G401.6 (cell line): ENCODE results near the gene MRPL50.

Experiments
- FAIRE-seq: peaks from 2 replicates; lab custom pipeline; 2012; peaks lifted over from hg19 to GRCh38; lab: Jason Lieb, UNC

The MRPL50 gene

DNA sequence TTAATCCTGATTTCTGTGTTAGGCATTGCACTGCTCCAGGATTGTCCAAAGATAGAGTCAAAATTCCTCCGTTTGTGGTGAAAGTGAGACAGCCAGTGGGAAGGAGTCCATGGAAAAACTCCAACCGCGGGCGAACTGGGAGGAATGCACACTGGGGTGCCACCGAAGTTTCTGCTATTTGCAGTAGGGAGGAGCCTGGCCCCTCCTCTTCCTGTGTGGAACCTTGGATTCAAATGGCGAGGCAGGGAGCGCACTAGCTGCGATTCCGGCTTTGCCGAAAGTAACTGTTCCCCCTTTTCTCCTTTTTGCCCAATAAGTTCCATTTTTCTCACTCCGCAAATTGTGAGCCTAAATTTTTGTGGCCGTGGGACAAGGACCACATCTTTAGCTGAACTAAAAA is 22.9 kb downstream of the MRPL50 start:
- no peak for FAIRE-seq

DNA sequence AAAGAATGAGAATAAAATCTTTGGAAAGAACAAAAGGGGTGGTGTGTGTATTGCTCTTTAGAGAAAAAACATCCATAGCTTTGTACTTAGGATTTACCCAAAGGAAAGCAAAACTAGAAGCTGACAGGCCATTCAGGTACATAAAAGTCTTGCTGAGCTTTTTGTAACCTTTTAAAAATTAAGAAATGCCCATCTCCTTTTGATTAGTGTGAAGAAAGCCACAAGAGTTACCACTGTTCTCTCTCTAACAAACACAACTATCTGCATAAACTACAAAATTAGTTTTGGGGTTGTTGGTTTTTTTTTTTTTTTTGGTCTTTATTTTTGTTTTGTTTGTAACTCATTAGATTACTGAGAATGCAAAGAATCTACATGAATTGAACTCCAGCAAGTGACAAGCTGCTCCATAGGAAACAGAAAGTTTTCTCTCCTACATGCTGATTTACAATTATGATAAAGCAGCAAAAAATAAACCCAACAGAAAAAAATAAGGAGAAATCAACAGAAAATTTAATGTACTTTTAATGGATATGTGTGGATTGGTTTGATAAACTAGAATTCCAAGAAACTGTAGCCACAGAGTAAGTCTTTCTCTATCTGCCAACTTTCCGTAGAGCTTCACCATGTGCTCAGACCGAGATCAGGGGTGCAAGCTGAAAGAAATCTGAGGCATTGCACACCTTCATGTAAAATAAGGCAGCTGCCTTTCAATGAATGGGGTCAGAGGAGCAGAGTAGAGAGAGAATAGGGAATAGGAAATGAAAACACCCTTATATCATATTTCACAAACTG is 25.9 kb downstream of the MRPL50 start:
- FAIRE-seq, result no peak

DNA sequence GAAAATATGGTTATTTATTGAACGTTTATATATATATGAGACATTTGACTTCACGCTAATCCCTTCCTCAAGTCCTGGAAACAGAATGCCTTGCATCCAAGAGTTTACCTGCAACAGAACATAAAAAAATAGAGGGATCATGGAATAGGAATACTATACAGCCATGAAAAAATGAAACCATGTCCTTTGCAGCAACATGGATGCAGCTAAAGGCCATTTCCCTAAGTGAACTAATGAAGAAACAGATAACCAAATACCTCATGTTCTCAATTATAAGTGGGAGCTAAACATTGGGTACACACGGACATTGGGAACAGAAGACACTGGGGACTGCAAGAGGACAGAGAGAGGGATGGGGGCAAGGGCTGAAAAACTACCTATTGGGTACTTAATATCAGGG is 26.6 kb downstream of the MRPL50 start:
- no peak for FAIRE-seq

DNA sequence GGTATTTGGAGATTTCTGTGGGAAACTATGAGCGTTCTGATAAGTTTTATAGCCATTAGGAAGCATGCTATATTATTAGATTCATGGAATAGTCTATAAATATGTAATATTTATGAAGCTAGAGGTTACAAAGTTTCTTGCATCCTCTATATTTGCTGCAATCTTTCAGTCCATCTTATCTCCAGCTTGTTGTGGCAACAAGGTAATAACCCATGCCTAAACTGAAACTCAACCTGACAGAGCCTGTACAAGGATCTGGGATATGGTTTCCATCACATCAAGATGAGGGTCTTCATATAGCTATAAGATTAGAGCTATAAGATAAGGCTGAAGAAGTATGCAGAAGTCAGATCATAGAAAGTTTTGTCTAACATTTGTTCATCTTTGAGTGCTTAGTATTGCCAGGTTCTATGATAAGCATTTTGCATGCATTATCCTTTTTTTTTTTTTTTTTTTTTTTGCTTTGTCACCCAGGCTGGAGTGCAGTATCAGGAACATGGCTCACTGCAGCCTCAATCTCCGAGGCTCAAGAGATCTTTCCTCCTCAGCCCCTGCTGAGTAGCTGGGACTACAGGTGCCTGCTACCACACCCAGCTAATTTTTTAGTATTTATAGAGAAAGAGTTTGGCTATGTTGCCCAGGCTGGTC is 28.4 kb downstream of the MRPL50 start:
- no peak for FAIRE-seq

DNA sequence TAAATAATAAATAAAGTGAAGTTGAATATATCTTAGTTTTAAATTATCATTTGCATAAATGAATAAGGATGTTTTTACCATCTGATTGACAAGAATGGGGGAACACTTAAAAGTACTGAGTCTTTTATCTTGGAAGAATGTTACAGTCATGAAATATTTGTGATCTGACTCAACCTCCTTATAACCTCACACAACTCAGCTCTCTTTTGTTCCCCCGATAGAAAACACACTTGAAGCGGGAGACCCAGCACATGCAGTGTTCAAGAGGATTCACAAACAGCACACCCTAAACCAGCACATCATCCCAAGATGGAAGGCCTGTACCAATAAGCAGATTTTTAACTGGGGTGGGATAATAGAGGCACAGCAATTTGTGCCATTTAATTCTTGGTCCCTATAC is 29.1 kb downstream of the MRPL50 start:
- no peak for FAIRE-seq

DNA sequence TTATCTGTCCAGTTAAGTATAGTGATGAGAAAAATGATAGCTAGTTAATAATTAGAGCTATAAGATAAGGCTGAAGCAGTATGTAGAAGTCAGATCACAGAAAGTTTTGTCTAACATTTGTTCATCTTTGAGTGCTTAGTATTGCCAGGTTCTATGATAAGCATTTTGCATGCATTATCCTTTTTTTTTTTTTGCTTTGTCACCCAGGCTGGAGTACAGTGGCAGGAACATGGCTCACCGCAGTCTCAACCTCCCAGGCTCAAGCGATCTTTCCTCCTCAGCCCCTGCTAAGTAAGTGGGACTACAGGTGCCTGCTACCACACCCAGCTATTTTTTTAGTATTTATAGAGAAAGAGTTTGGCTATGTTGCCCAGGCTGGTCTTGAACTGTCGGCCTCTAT is 31.1 kb downstream of the MRPL50 start:
- no peak for FAIRE-seq

DNA sequence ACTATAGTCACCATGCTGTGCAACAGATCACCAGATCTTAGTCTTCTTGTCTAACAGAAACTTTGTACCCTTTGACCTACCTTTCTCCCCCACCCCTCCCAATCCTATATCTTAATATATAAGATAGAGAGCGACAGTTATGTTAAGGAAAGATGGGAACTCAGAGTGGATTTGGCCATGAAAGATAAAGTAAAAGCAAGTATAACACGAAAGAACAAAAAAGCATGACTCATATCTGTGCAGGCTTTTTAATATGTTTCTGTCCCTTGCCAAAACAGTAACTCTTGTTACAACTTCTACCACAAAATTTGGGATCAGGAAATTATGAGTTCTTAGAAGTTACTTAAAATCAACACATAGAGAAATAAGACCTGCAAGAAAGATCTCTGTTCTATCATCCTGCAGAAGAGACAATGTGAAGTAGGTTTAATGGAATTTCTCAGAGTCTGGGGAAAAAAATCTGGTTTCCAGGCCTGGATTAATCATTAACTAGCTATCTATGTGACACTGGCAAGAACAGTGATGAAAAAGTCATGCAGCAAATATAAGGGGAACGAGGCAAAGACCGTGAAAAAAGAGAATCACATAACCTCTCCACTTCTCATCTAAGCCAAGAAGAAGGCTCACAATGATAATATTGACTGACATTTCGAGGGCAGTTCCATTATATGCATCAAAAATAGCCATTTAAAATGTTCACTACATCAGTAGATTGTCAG is 32.2 kb downstream of the MRPL50 start:
- no peak for FAIRE-seq

DNA sequence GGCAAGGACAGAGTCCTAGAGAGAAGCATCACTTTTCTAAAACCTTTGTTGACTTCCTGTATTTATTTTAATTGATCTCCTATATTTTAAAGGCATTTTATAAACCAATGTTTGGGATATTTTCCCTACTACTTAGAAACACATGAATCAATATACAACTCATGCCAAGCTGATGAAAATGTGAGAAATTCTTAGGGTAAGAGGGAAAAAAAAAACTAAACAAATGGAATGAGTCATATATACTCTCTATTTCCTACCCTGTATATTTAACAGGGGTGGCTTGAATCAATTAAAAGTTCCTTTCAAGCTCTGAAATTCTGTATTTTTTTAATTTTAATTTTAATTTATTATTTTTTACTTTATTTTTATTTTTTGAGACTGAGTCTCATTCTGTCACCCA is 33.2 kb downstream of the MRPL50 start:
- FAIRE-seq, result no peak

DNA sequence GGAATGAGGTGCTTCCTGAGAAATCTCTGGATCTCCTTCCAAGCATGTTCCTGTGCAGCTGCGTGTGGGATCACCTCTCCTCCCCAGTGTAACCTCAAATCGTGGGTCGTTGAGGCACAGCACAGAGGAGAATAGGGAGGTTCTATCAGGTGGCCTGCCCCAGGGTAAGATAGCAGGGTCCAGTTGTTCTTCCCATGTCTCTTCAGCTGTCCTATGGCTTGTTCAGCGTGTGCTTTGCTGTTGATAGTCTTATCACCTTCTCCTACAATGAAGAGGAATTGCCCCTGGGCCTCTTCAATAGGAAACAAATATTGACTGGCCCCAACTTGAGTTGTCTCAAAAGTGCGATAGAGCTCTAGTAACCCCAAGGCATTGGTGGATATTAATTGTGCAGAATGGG is 36.0 kb downstream of the MRPL50 start:
- FAIRE-seq, result no peak

DNA sequence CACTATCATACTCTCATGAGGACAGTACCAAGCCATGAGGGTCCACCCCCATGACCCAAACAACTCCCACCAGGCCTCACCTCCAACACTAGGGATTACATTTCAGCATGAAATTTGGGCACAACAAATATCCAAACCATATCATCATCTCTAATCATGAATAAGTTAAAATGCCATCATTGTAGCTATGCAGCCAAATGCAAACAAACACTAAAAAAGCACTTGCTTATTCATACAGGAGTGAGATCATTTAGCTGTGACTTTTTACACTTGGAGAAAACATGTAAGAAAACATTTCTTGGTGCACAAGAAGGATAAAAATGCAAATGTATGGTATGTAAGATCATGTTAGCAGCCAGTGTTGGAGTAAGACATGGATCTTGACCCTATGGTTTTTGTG is 37.8 kb downstream of the MRPL50 start:
- no peak for FAIRE-seq

DNA sequence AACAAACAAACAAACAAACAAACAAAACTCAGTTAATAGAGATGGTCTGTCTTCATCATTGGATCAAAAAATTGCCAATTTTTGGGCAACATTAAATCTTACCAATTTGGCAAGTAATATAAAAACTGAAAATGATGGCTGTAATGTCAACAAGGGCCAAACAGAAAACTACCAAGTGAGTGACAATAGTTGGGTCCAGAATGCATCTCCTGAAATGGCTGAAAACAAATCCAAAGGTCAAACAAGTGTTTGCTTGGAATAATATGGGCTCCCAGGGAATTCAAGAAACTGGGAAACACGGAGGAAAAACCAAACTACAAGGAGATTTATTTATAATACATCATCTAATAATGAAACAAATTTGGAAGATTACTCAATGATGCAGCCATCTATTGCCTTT is 38.7 kb downstream of the MRPL50 start:
- no peak for FAIRE-seq

DNA sequence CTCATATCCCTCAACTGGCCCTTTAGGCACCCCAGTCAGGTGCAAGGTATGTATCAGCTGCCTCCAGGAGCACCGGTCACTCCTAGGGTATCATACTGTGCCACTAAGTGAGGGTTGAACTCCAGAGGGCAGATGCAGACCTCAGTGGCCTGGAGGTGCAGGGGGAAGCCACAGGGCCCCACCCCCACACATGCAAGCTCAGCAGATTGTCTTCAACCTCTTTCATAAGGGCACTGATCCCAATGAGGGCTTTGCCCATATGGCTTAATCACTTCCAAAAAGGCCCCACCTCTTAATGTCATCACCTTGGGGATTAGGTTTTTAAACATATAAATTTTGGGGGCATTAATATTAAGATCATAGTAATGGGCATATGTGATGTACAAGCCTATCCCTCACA is 41.8 kb downstream of the MRPL50 start:
- no peak for FAIRE-seq

DNA sequence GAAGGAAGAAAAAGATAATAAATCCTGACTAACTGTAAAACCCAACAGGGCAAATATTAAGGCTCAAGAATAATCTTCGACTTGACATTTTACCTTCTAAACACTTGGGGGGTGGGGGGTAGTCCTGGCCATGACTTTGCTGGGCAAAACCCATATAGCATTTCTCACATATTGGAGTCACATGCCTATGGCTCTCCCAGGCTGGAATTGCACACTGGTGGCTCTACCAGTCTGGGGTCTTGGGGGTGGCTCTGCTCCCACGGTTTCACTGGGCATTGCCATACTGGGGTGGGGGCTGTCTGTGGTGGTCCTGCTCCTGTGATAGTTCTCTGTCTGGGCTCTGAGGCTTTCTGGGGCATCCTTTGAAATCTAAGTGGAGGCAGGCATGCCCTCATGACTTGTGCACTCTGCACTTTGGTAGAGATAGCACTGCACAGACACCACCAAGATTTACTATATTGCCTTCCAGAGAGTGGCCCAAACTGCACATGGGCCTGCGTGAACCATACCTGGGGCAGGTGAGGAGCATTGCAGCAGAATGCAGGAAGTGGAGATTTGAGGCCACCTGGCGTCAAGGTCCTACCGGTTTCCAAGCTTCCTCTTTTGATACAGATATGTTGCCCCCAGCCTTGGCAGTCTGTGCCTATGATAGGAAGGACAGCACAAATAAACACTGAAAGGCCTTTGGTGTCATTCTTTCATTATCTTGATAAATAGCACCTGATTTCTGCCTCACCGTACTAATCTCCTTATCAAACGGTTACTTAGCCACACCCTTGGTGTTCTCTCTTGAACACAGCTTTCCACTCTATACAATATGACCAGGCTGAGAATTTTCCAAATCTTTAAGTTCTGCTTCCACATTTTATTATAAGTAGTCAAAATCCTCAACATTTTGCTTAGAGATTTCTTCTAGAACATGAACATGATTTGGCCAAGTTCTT is 43.4 kb downstream of the MRPL50 start:
- no peak for FAIRE-seq

DNA sequence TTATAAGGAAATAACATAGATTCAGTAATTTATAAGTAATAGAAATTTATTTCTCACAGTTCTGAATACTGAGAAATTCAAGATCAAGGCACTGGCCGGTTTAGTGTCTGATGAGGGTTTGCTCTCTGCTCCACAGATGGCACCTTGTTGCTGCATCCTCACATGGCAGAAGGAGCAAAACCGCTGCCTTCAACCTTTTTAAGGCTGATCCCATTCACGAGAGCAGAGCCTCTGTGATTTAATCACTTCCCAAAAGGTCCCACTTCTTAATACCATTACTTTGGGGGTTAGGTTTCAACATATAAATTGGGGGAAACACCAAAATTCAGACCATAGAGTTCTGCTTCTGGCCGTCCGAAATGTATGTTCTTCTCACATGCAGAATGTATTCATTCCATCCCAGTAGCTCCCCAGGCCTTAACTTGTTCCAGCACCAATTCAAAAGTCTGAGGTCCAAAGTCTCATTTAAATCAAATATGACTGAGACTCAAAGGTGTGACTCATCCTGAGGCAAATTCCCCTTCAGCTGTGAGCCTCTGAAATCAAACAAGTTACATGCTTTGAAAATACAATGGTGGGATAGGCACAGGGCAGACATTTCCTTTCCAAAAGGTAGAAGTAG is 44.2 kb downstream of the MRPL50 start:
- no peak for FAIRE-seq

DNA sequence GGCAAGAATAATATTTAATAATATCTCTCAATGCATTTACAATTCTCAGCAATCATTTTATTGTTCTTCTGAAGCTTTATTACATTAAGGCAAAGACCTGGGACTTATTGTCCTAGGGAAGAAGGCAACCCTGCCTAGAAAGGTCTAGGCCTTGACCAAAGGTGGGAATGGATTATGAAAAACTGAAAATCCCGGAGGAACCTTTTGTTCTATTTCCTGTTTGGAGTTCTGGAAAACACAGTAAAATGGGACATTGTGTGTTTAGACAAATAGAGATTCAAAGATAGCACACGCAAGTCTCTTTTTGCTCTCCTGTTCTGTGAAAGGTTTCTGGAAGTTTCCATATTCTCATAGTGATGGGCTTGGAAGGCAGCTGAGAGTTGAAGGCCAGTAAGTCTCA is 44.7 kb downstream of the MRPL50 start:
- FAIRE-seq, result no peak

DNA sequence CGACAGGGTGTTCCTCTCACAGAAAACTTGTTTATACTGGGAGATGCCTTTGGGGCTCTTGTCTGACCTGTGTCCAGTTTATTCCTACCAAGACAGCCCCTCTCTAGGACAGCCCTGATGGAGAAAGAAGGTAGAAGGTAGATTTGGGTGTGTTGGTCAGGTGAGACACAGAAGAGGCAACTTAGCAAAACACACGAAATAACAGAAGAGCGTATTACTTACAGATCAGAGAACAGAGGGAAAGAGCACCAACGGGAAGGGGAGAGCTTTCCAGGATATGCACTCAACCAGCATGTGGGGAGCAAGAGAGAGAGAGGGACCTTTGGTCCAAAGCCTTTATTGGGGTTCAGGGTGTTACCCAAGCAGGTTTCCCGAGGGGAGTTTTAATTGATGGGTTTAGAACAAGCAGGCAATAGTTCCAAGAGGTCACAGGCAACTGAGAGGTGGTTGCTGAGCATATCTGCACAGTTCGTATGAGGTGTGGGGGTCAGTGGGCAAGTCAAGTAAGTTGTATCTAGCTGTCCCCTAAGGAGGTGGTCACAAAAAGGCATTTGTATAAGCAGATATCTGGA is 45.4 kb downstream of the MRPL50 start:
- FAIRE-seq, result no peak

DNA sequence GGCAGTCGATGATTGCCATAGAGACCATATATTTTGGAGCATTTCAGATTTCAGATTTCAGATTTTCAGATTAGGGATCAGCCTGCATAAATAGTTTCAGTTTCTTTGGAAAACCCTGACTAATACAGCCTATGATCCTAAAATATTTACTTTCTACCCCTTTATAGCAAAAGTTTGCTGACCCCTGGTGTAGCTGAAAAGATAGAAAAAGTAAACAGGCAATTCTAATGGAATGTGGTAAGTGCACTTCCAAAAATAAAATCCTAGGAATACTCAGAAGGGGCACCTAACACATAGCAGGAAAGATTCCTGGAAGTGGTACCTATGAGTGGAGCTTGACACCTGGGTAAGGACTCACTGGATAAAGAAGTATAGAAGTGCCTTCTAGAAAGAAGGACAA is 48.1 kb downstream of the MRPL50 start:
- FAIRE-seq, result no peak

DNA sequence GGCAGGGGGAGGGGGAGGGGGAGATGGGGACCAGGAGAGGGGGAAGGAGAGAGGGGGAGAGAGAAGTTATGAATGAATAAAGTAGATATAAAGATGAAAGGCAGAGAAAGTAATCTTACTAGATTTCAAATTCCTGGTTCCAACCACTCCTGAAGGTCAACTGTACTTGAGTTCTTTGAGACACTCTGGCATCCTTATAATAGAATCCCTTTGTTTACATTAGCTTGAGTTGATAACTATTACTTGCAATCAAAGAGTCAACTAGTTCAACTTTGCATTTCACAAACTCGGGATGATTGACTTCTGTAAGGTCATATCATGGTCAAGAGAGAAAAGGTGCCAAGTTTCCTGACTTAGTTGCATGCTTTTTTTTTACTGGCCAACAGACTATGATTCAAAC is 55.8 kb downstream of the MRPL50 start:
- no peak for FAIRE-seq

DNA sequence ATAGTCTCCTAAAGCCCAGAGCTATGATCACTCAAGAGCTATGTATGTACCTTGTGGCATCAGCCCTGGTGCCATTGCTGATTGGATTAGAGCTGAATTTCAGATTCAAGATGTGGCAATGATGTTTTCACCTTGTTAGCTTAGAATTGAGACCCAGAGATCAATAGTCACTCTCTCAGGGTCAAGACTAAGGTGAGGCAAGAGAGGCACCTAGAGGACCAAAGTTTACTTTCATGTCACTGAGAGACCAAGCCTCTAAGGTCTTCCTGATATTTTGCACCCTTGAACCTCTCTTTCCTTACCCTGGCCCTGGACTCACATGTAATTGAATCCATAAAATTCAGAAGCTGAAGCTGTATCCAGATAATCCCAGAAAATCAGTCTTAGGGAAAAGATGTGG is 56.5 kb downstream of the MRPL50 start:
- no peak for FAIRE-seq
